ENCODE data around the gene ACO1.

Gene ACO1

DNA sequence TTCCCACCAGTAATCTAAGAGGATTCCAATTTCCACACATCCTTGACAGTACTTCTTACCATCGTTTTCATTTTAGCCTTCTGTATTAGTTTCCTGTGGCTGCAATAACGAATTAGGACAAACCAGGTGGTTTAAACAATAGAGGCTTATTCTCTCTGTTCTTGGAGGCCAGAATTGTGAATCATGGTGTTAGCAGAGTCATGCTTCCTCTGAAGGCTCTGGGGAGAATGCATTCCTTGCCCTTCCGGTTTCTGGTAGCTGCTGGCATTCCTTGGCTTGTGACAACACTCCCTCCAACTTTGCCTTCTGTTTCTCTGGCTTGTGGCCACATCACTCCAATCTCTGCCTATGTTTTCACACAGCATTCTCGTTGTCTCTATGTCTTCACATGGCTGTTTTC, 118.0 kb downstream of the ACO1 start:
- DNase-seq = no peak

DNA sequence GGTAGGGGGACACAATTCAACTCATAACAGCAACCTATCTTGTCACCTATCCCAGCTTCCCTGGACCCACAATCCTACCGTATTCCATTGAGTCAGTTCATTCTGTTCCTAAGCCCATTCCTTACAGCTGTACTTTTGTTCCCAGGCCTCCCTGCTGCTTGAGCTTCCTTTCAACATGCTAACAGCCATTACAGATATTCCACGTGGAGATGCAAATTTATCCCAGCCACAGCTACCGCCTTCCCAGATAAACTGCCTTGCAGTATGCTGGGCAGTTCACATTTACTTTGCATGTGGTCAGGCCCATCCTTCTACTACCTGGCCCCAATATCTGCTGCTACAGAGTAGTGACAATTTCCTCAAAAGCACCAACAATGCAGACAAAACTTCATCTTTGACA, 118.6 kb downstream of the ACO1 start:
- no peak for DNase-seq
